GM12878 (cell line): ENCODE measurements around the gene OTOA. TPM values are rescaled to one million over a fixed set of nuclear protein-coding genes. Genes with fewer than 3 reads are reported as not detected.

ENCODE experiments used
- ATAC-seq: fragments of 200-7000 bp; cut with Tn5 transposase; 3 replicates; pipeline ENCODE4 v1.9.1; 2020; ENCODE audit warnings: mild to moderate bottlenecking, moderate library complexity
- BruUV-seq: library from RNA; stranded (reverse); fragments of 400-500 nt; replicated peaks from 2 replicates; lab custom pipeline; 2021; lab: Mats Ljungman, UMichigan
- CTCF ChIA-PET: fragments of 300-600 bp; sonication (Branson Sonifier 250); formaldehyde crosslinking; extraction: SDS; loops from one replicate; lab custom pipeline; 2021; ENCODE audit warnings: inconsistent platforms; lab: Yijun Ruan, JAX
- POLR2A ChIA-PET: fragments of 350-600 bp; formaldehyde crosslinking; extraction: SDS; loops from one replicate; lab custom pipeline; 2021; ENCODE audit warnings: inconsistent platforms; lab: Charles Lee
- RAD21 ChIA-PET: fragments of 300-600 bp; sonication (Branson Sonifier 250); formaldehyde crosslinking; loops from one replicate; lab custom pipeline; 2023; ENCODE audit warnings: antibody characterized with exemption; ENCODE audit not compliant: unreplicated experiment; lab: Charles Lee
- SMC1A ChIA-PET: fragments of 300-600 bp; sonication (Branson Sonifier 250); formaldehyde crosslinking; loops from one replicate; lab custom pipeline; 2023; ENCODE audit not compliant: unreplicated experiment, uncharacterized antibody; lab: Charles Lee
- DNase-seq: peaks from one replicate; pipeline ENCODE4 v3.0.0-alpha.2; 2011; ENCODE audit warnings: low read depth, low spot score
- FAIRE-seq: peaks from 3 replicates; lab custom pipeline; 2011; peaks lifted over from hg19 to GRCh38; lab: Jason Lieb, UNC
- H2AFZ ChIP-seq: 2 replicates; pipeline ENCODE4 v1.6.0; 2011; ENCODE audit warnings: low read depth, low read length, control low read depth; ENCODE audit not compliant: control insufficient read depth
- H3K27ac ChIP-seq: 2 replicates; pipeline ENCODE4 v1.5.1; 2011; ENCODE audit warnings: control low read depth; ENCODE audit not compliant: control insufficient read depth, insufficient read depth
- H3K27me3 ChIP-seq, 2 experiments: replicated peaks in 1 of 2; 2 replicates each; pipeline versions ENCODE4 v1.6.0 to v1.6.1; 2011; ENCODE audit warnings: low read length in 1 of 2; ENCODE audit not compliant: control insufficient read depth in 2 of 2, insufficient read depth in 2 of 2
- H3K36me3 ChIP-seq, 2 experiments: 2 replicates each; pipeline ENCODE4 v1.5.1; 2011; ENCODE audit warnings: low read length in 1 of 2; ENCODE audit not compliant: control insufficient read depth in 2 of 2, insufficient read depth in 2 of 2
- H3K4me1 ChIP-seq: 2 replicates; pipeline ENCODE4 v1.6.1; 2011; ENCODE audit warnings: mild to moderate bottlenecking, low read length, moderate library complexity, mixed read lengths; ENCODE audit not compliant: control insufficient read depth, insufficient read depth
- H3K4me2 ChIP-seq: 2 replicates; pipeline ENCODE4 v1.6.0; 2011; ENCODE audit warnings: control low read depth; ENCODE audit not compliant: control insufficient read depth, insufficient read depth
- H3K4me3 ChIP-seq: fragments of 200-600 bp; sonication (generic); 2 replicates; pipeline ENCODE4 v1.5.1; 2016
- H3K79me2 ChIP-seq: 2 replicates; pipeline ENCODE4 v1.6.0; 2011; ENCODE audit warnings: low read length; ENCODE audit not compliant: control insufficient read depth, insufficient read depth
- H3K9ac ChIP-seq: 2 replicates; pipeline ENCODE4 v1.8.0; 2011; ENCODE audit warnings: low read length, control low read depth, mixed read lengths; ENCODE audit not compliant: control insufficient read depth, insufficient read depth
- H3K9me3 ChIP-seq: replicated peaks from 3 replicates; pipeline ENCODE4 v1.5.1; 2011; ENCODE audit warnings: mild to moderate bottlenecking, low read length; ENCODE audit not compliant: control insufficient read depth, insufficient read depth
- H4K20me1 ChIP-seq: 2 replicates; pipeline ENCODE4 v1.6.0; 2011; ENCODE audit not compliant: control insufficient read depth, insufficient read depth
- CREM ChIP-seq: IDR thresholded peaks from 2 replicates; pipeline ENCODE4 v1.6.1; 2014; ENCODE audit warnings: antibody characterized with exemption, low read depth
- MYC ChIP-seq: IDR thresholded peaks from 2 replicates; pipeline ENCODE4 v1.6.1; 2011; ENCODE audit warnings: mild to moderate bottlenecking, low read length, moderate library complexity, inconsistent platforms; ENCODE audit not compliant: insufficient read depth, insufficient replicate concordance, insufficient read length, severe bottlenecking
- ZNF592 ChIP-seq: fragments of 450-650 bp; IDR thresholded peaks from 2 replicates; pipeline ENCODE4 v1.6.1; 2017; ENCODE audit warnings: mild to moderate bottlenecking, moderate library complexity
- ZZZ3 ChIP-seq: IDR thresholded peaks from 2 replicates; pipeline ENCODE4 v1.6.1; 2011; ENCODE audit warnings: low read depth; ENCODE audit not compliant: control insufficient read depth, insufficient read length
- WGBS: methylation state at CpG from one replicate; pipeline ENCODE4 v1.1.6; 2016; ENCODE audit warnings: low lambda C conversion rate; ENCODE audit not compliant: insufficient replicate concordance, insufficient coverage; ENCODE audit errors: missing lambda C conversion rate; 5-methylcytosine and 5-hydroxymethylcytosine counted together
- in situ Hi-C: fragments of 300-500 bp; cut with MboI; formaldehyde crosslinking; loops from 9 replicates; pipeline ENCODE4 v1.14.3; 2018; ENCODE audit warnings: mixed read lengths
- intact Hi-C: fragments of 100-400 bp; cut with micrococcal nuclease; formaldehyde crosslinking; loops from one replicate; pipeline ENCODE4 v1.14.2; 2022; ENCODE audit not compliant: unreplicated experiment
- polyA plus RNA-seq, 11 experiments: library from polyadenylated mRNA; depleted of rRNA in 4 of 11; unstranded in 6 of 11; stranded (reverse) in 5 of 11; fragments of >200 nt; fragmentation: Nextera tagmentation in 4 of 11; fragmentation: Illumina TruSeq in 1 of 11; extraction: Ambion mirVana in 4 of 11; extraction: Trizol in 1 of 11; gene quantifications; 1 replicate in 1 of 11; 2 replicates in 10 of 11; pipeline versions ENCODE4 v1.2.1 to v1.2.3, GENCODE V29; 2011 to 2016; ENCODE audit warnings: inconsistent platforms in 2 of 11, missing spikeins in 2 of 11, low read depth in 1 of 11
- total RNA-seq, 4 experiments: library from RNA; depleted of rRNA in 3 of 4; stranded (reverse); fragments of >200 nt in 3 of 4; fragmentation: Illumina TruSeq in 1 of 4; extraction: Trizol in 1 of 4; gene quantifications; 2 replicates each; pipeline versions ENCODE4 v1.2.1 to v1.2.3, GENCODE V29; 2013 to 2021

OTOA gene
- total and polyA plus RNA-seq, 10 of the 15 experiments (the other 5 are each of a cell fraction or from before 2014, with no cell fraction given): 0.33 to 1.5 (median 0.61) TPM

DNA sequence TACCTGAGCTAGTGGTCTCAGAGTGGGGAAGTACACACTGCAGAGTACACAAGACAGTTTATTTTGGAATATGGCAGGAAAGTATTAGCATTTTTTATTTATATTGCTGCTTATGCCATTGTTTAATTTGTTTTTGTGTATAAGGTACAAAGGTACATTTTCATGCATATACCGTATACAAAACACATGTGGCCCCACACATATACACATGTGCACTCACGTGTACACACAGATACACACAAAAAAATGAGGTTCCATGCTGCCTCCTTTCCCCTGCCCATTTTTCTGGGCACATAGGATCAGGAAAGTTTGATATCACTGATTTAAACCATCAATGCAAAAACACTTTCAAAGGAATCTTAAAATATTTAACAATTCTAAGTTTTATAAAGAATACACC lies 24.3 kb upstream of the OTOA start:
- Histone ChIP-seq H3K27me3 (no peaks in the 10 kb centered on the region), H4K20me1 (no peaks in the 10 kb centered on the region), H3K9me3 (no peaks in the 10 kb centered on the region), H3K4me2 (no peak overlapping the region), H3K4me3 (no peak overlapping the region), H3K9ac (no peak overlapping the region), H3K27ac (no peak overlapping the region), H3K4me1 (peaks cover 6% of the 10 kb centered on the region), H3K36me3 (no peaks in the 10 kb centered on the region; a peak in 1 of 4 replicates), H2AFZ (no peak overlapping the region), H3K79me2 (no peaks in the 10 kb centered on the region)
- 53% methylated on average over 2 of the region's 2 CpGs for WGBS
- no TSS peak for BruUV-seq
- POLR2A ChIA-PET: interaction anchor here (1.0 to 1.5 kb wide), 2 partner anchors 16 to 36 kb away, joined by 3 to 4 read pairs; no protein-coding TSS in a partner anchor
- ATAC-seq: no peak
- no peak for FAIRE-seq
- intact Hi-C loops: no loop called here
- CTCF ChIA-PET: interaction anchor here (0.9 to 10.1 kb wide), 16 partner anchors 15 to 82 kb away, joined by 3 to 100 read pairs (median 5); no protein-coding TSS in a partner anchor
- TF ChIP-seq ZZZ3 (no peak), CREM (no peak)
- RAD21 ChIA-PET: interaction anchor here (1.3 to 6.8 kb wide), 4 partner anchors 9 to 57 kb away, joined by 5 to 52 read pairs (median 20); no protein-coding TSS in a partner anchor
- SMC1A ChIA-PET: interaction anchor here (0.6 to 10.1 kb wide), 9 partner anchors 18 to 69 kb away, joined by 4 to 204 read pairs (median 6); partner anchors contain the start of gene METTL9
- DNase-seq: no peak
- in situ Hi-C loops: no loop called here

GRCh38 chr16:21641916-21642315 lies 21.9 kb upstream of the OTOA start:
- H2AFZ ChIP-seq: no peak overlapping the region
- H3K4me1 ChIP-seq: peaks cover 22% of the 10 kb centered on the region
- ChIA-PET POLR2A (interaction anchor here (0.6 to 1.0 kb wide), 2 partner anchors 43 to 1860 kb away, joined by 3 to 4 read pairs; partner anchors contain the start of gene METTL9), RAD21 (interaction anchor here (0.6 to 6.8 kb wide), 11 partner anchors 9 to 68 kb away, joined by 3 to 52 read pairs (median 4); no protein-coding TSS in a partner anchor), SMC1A (interaction anchor here (1.0 to 10.1 kb wide), 15 partner anchors 13 to 82 kb away, joined by 3 to 204 read pairs (median 4); partner anchors contain the start of gene METTL9), CTCF (interaction anchor here (0.6 to 10.1 kb wide), 18 partner anchors 9 to 1432 kb away, joined by 3 to 100 read pairs (median 4); no protein-coding TSS in a partner anchor)
- no peak overlapping the region for H3K9ac ChIP-seq
- DNase-seq (no peak), FAIRE-seq (no peak), ATAC-seq (no peak)
- H3K36me3 ChIP-seq: no peaks in the 10 kb centered on the region; a peak in 1 of 4 replicates
- no peak overlapping the region for H3K27ac ChIP-seq
- no peaks in the 10 kb centered on the region for H3K9me3 ChIP-seq
- no peak for TF ChIP-seq MYC
- no peak for TF ChIP-seq ZNF592
- BruUV-seq: no TSS peak
- H3K4me2 ChIP-seq: no peak overlapping the region
- H3K79me2 ChIP-seq: no peaks in the 10 kb centered on the region; the same call in 1 of the 2 replicates
- WGBS: 92% methylated on average over 6 of the region's 6 CpGs
- no peaks in the 10 kb centered on the region for H3K27me3 ChIP-seq
- no peak overlapping the region for H3K4me3 ChIP-seq
- in situ Hi-C loops (no loop called here), intact Hi-C loops (loop anchor here (2.0 kb wide), 1 partner anchor 43 kb away; the partner anchor contains the start of gene METTL9)
- no peaks in the 10 kb centered on the region for H4K20me1 ChIP-seq
